ENCODE measurements around the gene NEK1. TPM values are rescaled to one million over a fixed set of nuclear protein-coding genes. Genes with fewer than 3 reads are reported as not detected.

Gene NEK1
- total RNA-seq, 4 donors from 2014 or later: 6.0 to 11.1 (median 6.7) TPM

GRCh38 chr4:169398316-169398715, 214.1 kb downstream of the NEK1 start:
- Histone ChIP-seq H3K9me3 (no peaks in the 10 kb centered on the region), H3K4me1 (peaks cover 6% of the 10 kb centered on the region), H3K4me3 (no peak overlapping the region), H3K27ac (no peak overlapping the region), H3K36me3 (no peaks in the 10 kb centered on the region), H3K27me3 (no peaks in the 10 kb centered on the region)
- no peak for DNase-seq (ENCODE audit: low spot score in 2 of 2)
- TF ChIP-seq CTCF (IDR thresholded peaks at IDR 0.05) (no peak), POLR2A (IDR thresholded peaks at IDR 0.05) (no peak), POLR2AphosphoS5 (IDR thresholded peaks at IDR 0.05) (no peak), EP300 (IDR thresholded peaks at IDR 0.05) (no peak)

GRCh38 chr4:169397762-169398161, 214.6 kb downstream of the NEK1 start:
- no peaks in the 10 kb centered on the region for H3K36me3 ChIP-seq
- no peak overlapping the region for H3K4me3 ChIP-seq
- no peaks in the 10 kb centered on the region for H3K9me3 ChIP-seq
- peaks cover 6% of the 10 kb centered on the region for H3K4me1 ChIP-seq
- TF ChIP-seq POLR2AphosphoS5 (IDR thresholded peaks at IDR 0.05) (no peak), CTCF (IDR thresholded peaks at IDR 0.05) (no peak), POLR2A (IDR thresholded peaks at IDR 0.05) (no peak), EP300 (IDR thresholded peaks at IDR 0.05) (no peak)
- H3K27ac ChIP-seq: no peak overlapping the region
- H3K27me3 ChIP-seq: no peaks in the 10 kb centered on the region
- no peak for DNase-seq (ENCODE audit: low spot score in 2 of 2)
- 74% methylated on average over 2 of the region's 2 CpGs for WGBS

GRCh38 chr4:169385376-169385775, 227.0 kb downstream of the NEK1 start:
- Histone ChIP-seq H3K27ac (no peak overlapping the region), H3K4me1 (no peaks in the 10 kb centered on the region), H3K4me3 (no peak overlapping the region), H3K9me3 (peaks cover 3% of the 10 kb centered on the region), H3K36me3 (no peaks in the 10 kb centered on the region), H3K27me3 (no peaks in the 10 kb centered on the region)
- no peak for TF ChIP-seq POLR2AphosphoS5 (IDR thresholded peaks at IDR 0.05)
- WGBS: 83% methylated on average over 3 of the region's 3 CpGs
- DNase-seq (ENCODE audit: low spot score in 2 of 2): no peak

- Histone ChIP-seq H3K9me3 (peaks cover 3% of the 10 kb centered on the region), H3K4me1 (no peaks in the 10 kb centered on the region), H3K27me3 (no peaks in the 10 kb centered on the region), H3K27ac (no peak overlapping the region), H3K36me3 (no peaks in the 10 kb centered on the region), H3K4me3 (no peak overlapping the region)
- no peak for TF ChIP-seq EP300 (IDR thresholded peaks at IDR 0.05)
- no peak for TF ChIP-seq POLR2A (IDR thresholded peaks at IDR 0.05)
- no peak for TF ChIP-seq CTCF (IDR thresholded peaks at IDR 0.05)
- no peak for TF ChIP-seq POLR2AphosphoS5 (IDR thresholded peaks at IDR 0.05)
- 79% methylated on average over 3 of the region's 3 CpGs for WGBS
- no peak for DNase-seq (ENCODE audit: low spot score in 2 of 2)
Observed at GRCh38 chr4:169384779-169385178, 227.6 kb downstream of the NEK1 start.

GRCh38 chr4:169383724-169384123, 228.7 kb downstream of the NEK1 start:
- H3K27ac ChIP-seq: no peak overlapping the region
- H3K4me1 ChIP-seq: no peaks in the 10 kb centered on the region
- no peak overlapping the region for H3K4me3 ChIP-seq
- H3K36me3 ChIP-seq: no peaks in the 10 kb centered on the region
- H3K9me3 ChIP-seq: peaks cover 3% of the 10 kb centered on the region
- TF ChIP-seq EP300 (IDR thresholded peaks at IDR 0.05): no peak
- no peak for TF ChIP-seq POLR2A (IDR thresholded peaks at IDR 0.05)
- TF ChIP-seq CTCF (IDR thresholded peaks at IDR 0.05): no peak
- no peak for TF ChIP-seq POLR2AphosphoS5 (IDR thresholded peaks at IDR 0.05)
- 61% methylated on average over 3 of the region's 3 CpGs for WGBS
- no peak for DNase-seq (ENCODE audit: low spot score in 2 of 2)
- no peaks in the 10 kb centered on the region for H3K27me3 ChIP-seq

- no peak for DNase-seq (ENCODE audit: low spot score in 2 of 2)
- Histone ChIP-seq H3K4me3 (no peak overlapping the region), H3K4me1 (no peaks in the 10 kb centered on the region), H3K27ac (no peak overlapping the region), H3K9me3 (peaks cover 22% of the 10 kb centered on the region), H3K27me3 (no peaks in the 10 kb centered on the region), H3K36me3 (no peaks in the 10 kb centered on the region)
- TF ChIP-seq POLR2AphosphoS5 (IDR thresholded peaks at IDR 0.05): no peak
- no peak for TF ChIP-seq EP300 (IDR thresholded peaks at IDR 0.05)
- TF ChIP-seq POLR2A (IDR thresholded peaks at IDR 0.05): no peak
- no peak for TF ChIP-seq CTCF (IDR thresholded peaks at IDR 0.05)
Observed at GRCh38 chr4:169379688-169380087, 232.7 kb downstream of the NEK1 start.

All from suprapubic skin (tissue), 4 donors.